CD4-positive, alpha-beta T cell (primary cell): ENCODE results near the gene ARHGAP10. TPM values are rescaled to one million over a fixed set of nuclear protein-coding genes. Genes with fewer than 3 reads are reported as not detected.
"Not testable (repeated sequence)": the region's sequence is repeated elsewhere in the genome, so short reads cannot be mapped to it uniquely, and the experiment has no call there.

Experiments
- ATAC-seq: fragments of 200-7000 bp; cut with Tn5 transposase; one replicate; pipeline ENCODE4 v1.10.0; 2022; ENCODE audit warnings: mild to moderate bottlenecking; ENCODE audit not compliant: poor library complexity
- CTCF ChIA-PET: fragments of 350-600 bp; sonication (Branson Sonifier 250); formaldehyde crosslinking; loops from one replicate; lab custom pipeline; 2021; ENCODE audit warnings: antibody characterized with exemption, inconsistent platforms; lab: Charles Lee
- POLR2A ChIA-PET: fragments of 350-600 bp; sonication (Branson Sonifier 250); formaldehyde crosslinking; loops from one replicate; lab custom pipeline; 2021; ENCODE audit warnings: antibody characterized with exemption, inconsistent platforms; lab: Charles Lee
- DNase-seq, 14 experiments: peaks; one replicate each; pipeline ENCODE4 v3.0.0-alpha.2; 2013 to 2020; ENCODE audit warnings: mixed read lengths in 2 of 14
- H3K27ac ChIP-seq, 2 donors: one replicate each; pipeline versions ENCODE4 v1.5.1 to v1.7.0; 2013; ENCODE audit warnings: low read length in 2 of 2, low read depth in 1 of 2, mild to moderate bottlenecking in 1 of 2
- H3K27me3 ChIP-seq, 2 experiments: 1 replicate in 1 of 2; 2 replicates in 1 of 2; pipeline versions ENCODE4 v1.6.1 to v1.7.0; 2013; ENCODE audit warnings: low read length in 2 of 2, control low read depth in 1 of 2, mild to moderate bottlenecking in 1 of 2, moderate library complexity in 1 of 2; ENCODE audit not compliant: insufficient read depth in 2 of 2, control insufficient read depth in 1 of 2
- H3K36me3 ChIP-seq: one replicate; pipeline ENCODE4 v1.6.1; 2013; ENCODE audit warnings: low read length, control low read depth; ENCODE audit not compliant: insufficient read depth
- H3K4me1 ChIP-seq: one replicate; pipeline ENCODE4 v1.6.1; 2013; ENCODE audit warnings: low read length, control low read depth; ENCODE audit not compliant: insufficient read depth
- H3K4me3 ChIP-seq: one replicate; pipeline ENCODE4 v1.5.1; 2013; ENCODE audit warnings: mild to moderate bottlenecking, low read length, moderate library complexity
- H3K9me3 ChIP-seq, 2 experiments: 1 replicate in 1 of 2; 2 replicates in 1 of 2; pipeline versions ENCODE4 v1.6.1 to v1.7.0; 2013; ENCODE audit warnings: low read length in 2 of 2, mild to moderate bottlenecking in 2 of 2, control low read depth in 1 of 2, moderate library complexity in 1 of 2; ENCODE audit not compliant: control insufficient read depth in 1 of 2, insufficient read depth in 1 of 2
- H3K27ac Mint-ChIP-seq: one replicate; pipeline ENCODE4 v1.8.0; 2020; ENCODE audit warnings: mixed read lengths
- H3K27me3 Mint-ChIP-seq: one replicate; pipeline ENCODE4 v1.8.0; 2021; ENCODE audit warnings: mixed read lengths
- H3K36me3 Mint-ChIP-seq: one replicate; pipeline ENCODE4 v1.8.0; 2021; ENCODE audit warnings: low read depth, mixed read lengths
- H3K4me1 Mint-ChIP-seq: one replicate; pipeline ENCODE4 v1.8.0; 2021; ENCODE audit warnings: low read depth, mixed read lengths
- H3K4me3 Mint-ChIP-seq: one replicate; pipeline ENCODE4 v1.8.0; 2020; ENCODE audit warnings: mild to moderate bottlenecking, mixed read lengths
- H3K9me3 Mint-ChIP-seq: one replicate; pipeline ENCODE4 v1.8.0; 2020; ENCODE audit warnings: mixed read lengths
- CTCF ChIP-seq: fragments of 200-600 bp; IDR thresholded peaks from one replicate; pipeline ENCODE4 v1.8.0; 2022; ENCODE audit warnings: antibody characterized with exemption, mild to moderate bottlenecking
- intact Hi-C, 2 experiments: fragments of 100-400 bp; cut with DNase I in 1 of 2; cut with micrococcal nuclease in 1 of 2; formaldehyde crosslinking; loops; one replicate each; pipeline versions ENCODE4 v1.15.1 to v1.9.0; 2023 to 2025; cut with DNase I, micrococcal nuclease
- total RNA-seq, 174 experiments: library from RNA in 2 of 174; stranded (reverse) in 2 of 174; gene quantifications; one replicate each; pipeline ENCODE4 v1.2.3 and lab custom pipeline; 2021 to 2026

Gene ARHGAP10
- total RNA-seq, 2 experiments from 2014 or later, result 5.6 to 5.7 TPM

DNA sequence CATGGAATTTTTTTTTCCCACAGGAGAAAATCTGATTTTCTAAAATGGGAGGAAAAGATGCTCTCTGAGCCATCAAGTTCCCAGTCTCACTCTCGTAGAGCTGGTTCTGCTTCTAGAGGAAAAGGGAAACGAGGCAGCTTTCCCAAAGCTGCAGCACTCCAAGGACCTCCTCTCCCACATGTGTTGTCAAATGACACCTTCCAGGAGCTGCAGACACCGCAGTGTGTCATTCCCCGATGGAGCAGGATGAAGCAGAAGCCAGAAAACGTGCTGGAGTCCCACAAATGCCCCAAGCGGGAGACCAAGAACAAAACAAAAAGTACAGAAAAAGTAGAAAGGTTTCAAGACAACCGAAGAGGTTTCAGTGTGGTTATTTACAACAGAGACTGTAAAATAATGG is 348.1 kb downstream of the ARHGAP10 start:
- H3K4me1 ChIP-seq, result no peaks in the 10 kb centered on the region
- H3K27ac ChIP-seq, result no peak overlapping the region
- no peaks in the 10 kb centered on the region for H3K27me3 ChIP-seq
- peaks cover 94% of the 10 kb centered on the region for H3K36me3 Mint-ChIP-seq
- no peak overlapping the region for H3K4me3 Mint-ChIP-seq
- CTCF ChIA-PET, result no interaction called here
- no peak overlapping the region for H3K4me3 ChIP-seq
- no peak for TF ChIP-seq CTCF
- no peaks in the 10 kb centered on the region for H3K27me3 Mint-ChIP-seq
- no peak for DNase-seq
- peaks cover 2% of the 10 kb centered on the region for H3K9me3 Mint-ChIP-seq
- peaks cover 27% of the 10 kb centered on the region for H3K36me3 ChIP-seq
- POLR2A ChIA-PET, result no interaction called here
- peaks cover 13% of the 10 kb centered on the region for H3K4me1 Mint-ChIP-seq
- no peak for ATAC-seq
- no peak overlapping the region for H3K27ac Mint-ChIP-seq
- H3K9me3 ChIP-seq, result peaks cover 23 to 24% of the 10 kb centered on the region in 2 experiments
- intact Hi-C loops, result no loop called here

DNA sequence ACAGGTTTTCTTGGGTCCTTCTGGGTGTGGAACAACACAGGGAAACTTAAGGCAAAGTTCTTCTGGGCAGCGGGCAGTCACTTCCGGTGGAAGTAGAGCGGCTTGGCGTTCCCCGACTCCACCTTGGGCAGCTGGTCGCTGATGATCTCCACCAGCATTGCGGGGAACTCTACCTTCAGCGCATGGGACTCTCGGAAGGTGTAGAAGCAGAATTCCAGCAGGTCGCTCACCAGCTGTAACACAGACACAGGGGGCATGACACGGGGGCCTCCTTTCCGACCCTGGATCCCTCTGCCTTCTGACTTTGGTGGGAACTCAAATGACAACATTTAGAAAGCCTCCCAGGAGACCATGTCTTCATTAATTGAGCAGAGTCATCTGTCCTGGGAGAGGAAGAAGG is 349.4 kb downstream of the ARHGAP10 start:
- Histone ChIP-seq H3K36me3 (peaks cover 24% of the 10 kb centered on the region), H3K27me3 (no peaks in the 10 kb centered on the region), H3K4me3 (no peak overlapping the region), H3K27ac (no peak overlapping the region), H3K9me3 (peaks cover 10 to 15% of the 10 kb centered on the region in 2 experiments), H3K4me1 (no peaks in the 10 kb centered on the region)
- Mint-ChIP-seq H3K4me3 (no peak overlapping the region), H3K36me3 (peaks cover 90% of the 10 kb centered on the region), H3K9me3 (peaks cover 4% of the 10 kb centered on the region), H3K4me1 (peaks cover 26% of the 10 kb centered on the region), H3K27ac (no peak overlapping the region), H3K27me3 (no peaks in the 10 kb centered on the region)
- ATAC-seq (no peak), DNase-seq (no peak)
- ChIA-PET POLR2A (no interaction called here), CTCF (no interaction called here)
- no peak for TF ChIP-seq CTCF
- intact Hi-C loops, result no loop called here

DNA sequence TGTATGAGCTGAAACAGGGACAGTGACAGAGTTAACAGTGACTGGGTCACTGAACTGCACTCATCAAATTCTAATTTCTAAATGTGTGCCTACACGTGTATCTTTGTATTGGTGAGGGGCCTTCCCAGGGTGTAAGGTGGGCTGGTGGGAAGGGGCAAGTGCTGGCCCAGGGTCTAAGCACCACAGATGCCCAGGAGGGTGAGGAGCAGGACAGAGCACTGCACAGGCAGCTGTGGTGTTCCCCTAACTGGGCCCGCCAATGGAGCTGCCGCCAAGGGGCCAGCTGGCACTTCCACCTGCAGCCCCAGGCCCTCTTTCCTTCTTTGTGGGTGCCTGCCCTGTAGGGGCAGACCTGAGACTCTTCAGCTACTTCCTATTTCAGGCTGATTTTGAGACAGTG is 349.9 kb downstream of the ARHGAP10 start:
- H3K27me3 ChIP-seq, result no peaks in the 10 kb centered on the region
- ChIA-PET POLR2A (interaction anchor here (0.7 kb wide), 1 partner anchor 18 kb away, joined by 3 read pairs; no protein-coding TSS in a partner anchor), CTCF (no interaction called here)
- H3K36me3 ChIP-seq, result peaks cover 24% of the 10 kb centered on the region
- intact Hi-C loops, result no loop called here
- peaks cover 7 to 10% of the 10 kb centered on the region in 2 experiments for H3K9me3 ChIP-seq
- peaks cover 86% of the 10 kb centered on the region for H3K36me3 Mint-ChIP-seq
- DNase-seq (no peak), ATAC-seq (no peak)
- peaks cover 27% of the 10 kb centered on the region for H3K4me1 Mint-ChIP-seq
- H3K4me1 ChIP-seq, result no peaks in the 10 kb centered on the region
- H3K27ac ChIP-seq, result no peak overlapping the region
- H3K27ac Mint-ChIP-seq, result no peak overlapping the region
- H3K9me3 Mint-ChIP-seq, result peaks cover 4% of the 10 kb centered on the region
- H3K4me3 Mint-ChIP-seq, result no peak overlapping the region
- TF ChIP-seq CTCF, result no peak
- H3K27me3 Mint-ChIP-seq, result no peaks in the 10 kb centered on the region
- no peak overlapping the region for H3K4me3 ChIP-seq

GRCh38 chr4:148083073-148083472 is 351.2 kb downstream of the ARHGAP10 start:
- H3K4me3 Mint-ChIP-seq, H3K4me1 ChIP-seq, H3K9me3 ChIP-seq, DNase-seq, POLR2A ChIA-PET, H3K4me3 ChIP-seq, H3K27ac Mint-ChIP-seq, intact Hi-C loops, H3K27me3 Mint-ChIP-seq, H3K27me3 ChIP-seq, CTCF ChIA-PET, ATAC-seq, H3K27ac ChIP-seq: not testable (repeated sequence)
- peaks cover 10% of the 10 kb centered on the region for H3K9me3 Mint-ChIP-seq
- H3K4me1 Mint-ChIP-seq, result peaks cover 40% of the 10 kb centered on the region
- H3K36me3 ChIP-seq, result peaks cover 21% of the 10 kb centered on the region
- H3K36me3 Mint-ChIP-seq, result peaks cover 86% of the 10 kb centered on the region
